NCI-H2171 treated with DMSO at 0.1 percent for 48 hours (cell line): Measurements from ENCODE around the gene SLC46A1.
"Not testable (repeated sequence)": the region's sequence is repeated elsewhere in the genome, so short reads cannot be mapped to it uniquely, and the experiment has no call there.

Experiments used
- DNase-seq: peaks from one replicate; lab custom pipeline; 2025; lab: John Stamatoyannopoulos, UW

SLC46A1 gene

DNA sequence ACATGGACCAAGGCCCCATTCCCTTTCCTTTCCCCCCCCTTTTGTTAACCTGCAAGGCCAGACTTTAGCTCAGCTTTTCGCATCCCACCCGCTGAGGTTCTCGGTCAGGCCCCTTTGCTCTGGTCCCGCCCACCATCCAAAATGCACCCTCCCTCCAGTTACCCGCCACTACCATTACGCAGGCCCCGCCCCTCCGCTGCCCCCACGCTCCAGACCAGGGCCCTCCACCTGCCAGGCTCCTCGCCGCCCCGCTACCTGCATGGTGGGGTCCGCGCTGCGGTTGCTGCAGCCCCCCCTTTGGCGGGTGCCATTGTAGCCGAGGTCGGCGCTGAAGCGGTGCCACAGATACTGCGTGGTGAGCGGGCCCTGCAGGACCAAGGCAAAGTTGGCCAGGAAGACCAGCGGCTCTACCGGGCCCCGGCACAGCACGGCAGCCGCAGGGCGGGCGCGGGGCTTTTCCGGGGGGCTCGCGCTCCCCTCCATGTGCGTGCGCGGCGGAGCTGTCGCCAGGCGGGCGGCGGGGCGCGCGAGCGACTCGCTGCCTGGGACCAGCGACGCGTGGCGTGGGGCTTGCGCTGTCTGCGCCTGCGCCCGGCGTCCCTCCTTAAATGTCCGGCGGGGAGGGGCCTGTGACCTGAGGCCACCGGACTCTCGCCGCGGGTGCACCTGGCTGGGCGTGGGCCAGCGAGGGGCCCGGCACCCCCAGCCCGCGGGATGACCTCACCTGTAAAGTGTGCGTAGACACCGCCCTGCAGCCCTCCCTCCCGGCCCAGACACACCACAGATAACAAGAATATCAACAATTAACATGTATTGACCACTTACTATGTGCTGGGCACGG, at the start of gene SLC46A1:
TSS of gene SLC46A1 (minus strand) at position 581 of the 841 bp plus-strand sequence. CDS start at position 483, 98 bp downstream.
- DNase-seq, result peak; percentile 55

DNA sequence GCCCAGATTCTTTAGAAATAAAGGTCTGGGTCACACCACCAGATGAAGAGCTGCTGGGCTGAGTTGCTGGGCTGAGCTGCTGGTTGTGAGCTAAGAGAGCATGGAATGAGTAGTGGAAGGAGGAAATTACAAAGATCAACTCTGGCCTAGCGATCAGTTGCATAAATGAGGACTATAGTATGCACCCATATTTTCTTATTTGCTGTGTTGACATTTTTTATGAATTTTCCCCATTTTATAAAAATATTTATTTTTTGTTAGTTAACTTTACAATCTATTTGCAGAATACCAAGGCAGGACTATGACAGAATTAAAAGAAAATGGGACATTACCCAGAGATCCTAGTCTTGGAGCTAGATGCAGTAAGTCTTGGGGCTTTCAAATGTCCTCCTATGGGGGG, 43.8 kb upstream of the SLC46A1 start:
- DNase-seq, result no peak

DNA sequence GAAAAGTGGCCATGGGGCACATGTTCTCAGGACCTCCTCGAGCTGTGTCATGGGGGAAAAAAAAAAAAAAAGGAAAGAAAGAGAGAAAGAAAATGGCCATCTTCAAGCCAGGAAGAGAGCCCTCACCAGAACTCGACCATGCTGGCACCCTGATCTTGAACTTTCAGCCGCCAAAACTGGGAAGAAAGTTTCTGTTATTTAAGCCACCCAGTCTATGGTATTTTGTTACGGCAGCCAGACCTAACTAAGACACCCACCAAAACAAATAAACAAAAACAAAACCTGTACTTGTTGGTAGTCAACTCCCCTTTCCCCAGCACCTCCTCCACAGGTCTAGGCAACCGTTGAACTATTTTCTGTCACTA, 41.4 kb upstream of the SLC46A1 start:
- DNase-seq, result no peak

DNA sequence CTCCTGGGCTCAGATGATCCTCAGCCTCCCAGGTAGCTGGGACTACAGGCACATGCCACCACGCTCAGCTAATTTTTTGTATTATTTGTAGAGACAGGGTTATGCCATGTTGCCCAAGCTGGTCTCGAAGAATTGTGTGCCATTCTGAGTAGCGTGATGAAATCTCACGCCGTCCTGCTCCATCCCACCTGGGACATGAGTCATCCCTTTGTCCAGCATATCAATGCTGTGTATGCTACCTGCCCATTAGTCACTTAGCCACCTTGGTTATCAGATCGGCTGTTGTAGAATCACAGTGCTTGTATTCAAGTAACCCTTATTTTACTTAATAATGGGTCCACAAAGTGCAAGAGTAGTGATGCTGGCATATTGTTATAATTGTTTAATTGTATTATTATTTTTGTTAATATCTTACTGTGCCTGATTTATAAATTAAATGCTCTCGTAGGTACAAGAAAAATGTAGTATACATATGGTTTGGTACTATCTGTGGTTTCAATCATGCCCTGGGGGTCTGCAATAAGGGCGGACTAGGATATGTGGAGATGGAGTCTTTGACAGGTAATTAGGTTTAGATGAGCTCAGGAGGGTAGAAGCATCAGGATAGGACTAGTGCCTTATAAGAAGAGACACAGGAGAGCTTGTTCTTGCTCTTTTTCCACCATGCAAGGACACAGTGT, 40.8 kb upstream of the SLC46A1 start:
- no peak for DNase-seq

DNA sequence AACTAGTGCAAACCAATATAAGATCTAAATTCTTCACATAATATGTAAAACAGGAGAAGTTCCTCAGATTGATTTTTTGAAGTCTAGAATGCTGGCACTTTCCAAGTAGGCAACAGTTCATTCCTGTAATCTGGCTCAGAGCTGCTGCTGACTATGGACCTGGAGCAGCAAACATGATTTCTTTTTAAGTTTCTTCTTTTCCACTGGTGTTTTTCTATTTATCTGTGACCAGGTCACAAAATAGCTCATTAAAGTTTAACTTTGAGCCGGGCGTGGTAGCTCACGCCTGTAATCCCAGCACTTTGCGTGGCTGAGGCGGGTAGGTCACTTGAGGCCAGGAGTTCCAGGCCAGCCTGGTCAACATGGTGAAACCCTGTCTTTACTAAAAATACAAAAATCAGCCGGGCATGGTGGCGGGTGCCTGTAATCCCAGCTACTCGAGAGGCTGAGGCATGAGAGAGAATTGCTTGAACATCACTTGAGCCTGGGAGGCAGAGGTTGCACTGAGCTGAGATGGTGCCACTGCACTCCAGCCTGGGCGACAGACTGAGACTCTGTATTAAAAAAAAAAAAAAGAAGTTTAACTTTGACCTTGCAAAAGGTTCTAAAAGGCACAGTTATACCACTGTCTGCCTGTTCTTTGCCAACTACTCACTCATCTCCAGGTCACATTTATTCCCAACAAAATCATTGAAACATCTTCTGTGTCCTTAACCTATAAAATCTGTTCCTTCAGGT, 38.1 kb upstream of the SLC46A1 start:
- DNase-seq, result no peak

DNA sequence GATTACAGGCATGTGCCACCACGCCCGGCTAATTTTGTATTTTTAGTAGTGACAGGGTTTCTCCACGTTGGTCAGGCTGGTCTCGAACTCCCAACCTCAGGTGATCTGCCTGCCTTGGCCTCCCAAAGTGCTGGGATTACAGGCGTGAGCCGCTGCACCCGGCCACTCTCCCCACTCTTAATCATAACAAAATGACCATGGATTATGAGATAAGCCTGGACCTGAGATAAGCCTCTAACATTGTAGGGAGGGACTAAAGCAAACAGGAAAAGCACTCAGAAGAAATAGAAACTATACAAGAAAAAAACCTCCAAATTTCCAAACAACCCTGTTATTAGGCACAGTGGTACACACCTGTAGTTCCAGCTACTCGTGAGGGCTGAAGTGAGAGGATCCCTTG, 28.3 kb upstream of the SLC46A1 start:
- DNase-seq, result not testable (repeated sequence)

DNA sequence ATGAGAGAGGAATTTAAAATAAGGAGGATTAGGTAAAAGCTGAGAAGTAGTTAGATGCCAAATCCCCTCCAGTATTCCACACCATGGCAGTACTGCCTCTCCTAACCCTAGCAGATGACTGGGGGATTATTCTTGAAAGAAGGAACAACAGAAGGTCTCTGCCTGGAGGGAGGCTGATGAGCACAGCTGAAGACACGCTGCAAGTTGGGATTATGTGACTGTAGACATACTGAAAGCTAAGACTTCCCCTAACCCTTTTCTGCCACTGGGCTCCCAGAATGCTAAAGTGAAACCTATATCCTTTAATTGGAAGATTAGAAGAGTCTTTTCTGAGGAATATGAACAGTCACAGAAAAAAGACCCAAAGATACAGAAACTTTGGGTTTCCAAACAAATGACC, 27.7 kb upstream of the SLC46A1 start:
- DNase-seq, result no peak

DNA sequence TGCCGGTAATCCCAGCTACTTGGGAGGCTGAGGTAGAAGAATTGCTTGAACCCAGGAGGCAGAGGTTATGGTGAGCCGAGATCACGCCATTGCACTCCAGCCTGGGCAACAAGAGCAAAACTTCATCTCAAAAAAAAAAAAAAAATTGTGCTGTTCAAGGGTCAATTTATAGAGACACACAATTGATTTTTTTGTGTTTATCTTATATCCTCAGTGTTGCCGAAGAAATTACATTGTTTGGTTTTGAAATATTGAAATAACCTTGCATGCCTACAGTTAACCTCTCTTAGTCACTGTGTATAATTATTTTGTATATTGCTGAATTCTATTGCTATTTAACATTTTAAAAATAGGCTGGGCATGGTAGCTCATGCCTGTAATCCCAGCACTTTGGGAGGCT, 22.0 kb upstream of the SLC46A1 start:
- DNase-seq, result not testable (repeated sequence)

DNA sequence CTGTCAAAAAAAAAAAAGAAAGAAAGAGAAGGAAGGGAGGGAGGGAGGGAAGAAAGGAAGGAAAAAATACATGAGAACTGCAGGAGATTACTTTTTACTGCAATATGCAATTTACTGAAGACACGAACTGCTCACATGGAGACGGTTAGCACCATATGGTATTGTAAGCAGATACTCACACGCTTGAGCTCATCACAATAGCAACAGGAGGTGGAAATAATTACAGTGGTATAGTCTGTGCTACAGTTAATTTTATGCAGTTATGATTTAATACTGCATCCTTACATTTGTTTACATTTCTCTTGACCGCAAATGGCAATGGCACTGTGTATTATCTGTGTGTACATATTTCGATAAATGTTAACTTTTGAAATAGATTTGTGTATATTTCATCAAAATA, 21.4 kb upstream of the SLC46A1 start:
- DNase-seq, result peak; percentile 97

DNA sequence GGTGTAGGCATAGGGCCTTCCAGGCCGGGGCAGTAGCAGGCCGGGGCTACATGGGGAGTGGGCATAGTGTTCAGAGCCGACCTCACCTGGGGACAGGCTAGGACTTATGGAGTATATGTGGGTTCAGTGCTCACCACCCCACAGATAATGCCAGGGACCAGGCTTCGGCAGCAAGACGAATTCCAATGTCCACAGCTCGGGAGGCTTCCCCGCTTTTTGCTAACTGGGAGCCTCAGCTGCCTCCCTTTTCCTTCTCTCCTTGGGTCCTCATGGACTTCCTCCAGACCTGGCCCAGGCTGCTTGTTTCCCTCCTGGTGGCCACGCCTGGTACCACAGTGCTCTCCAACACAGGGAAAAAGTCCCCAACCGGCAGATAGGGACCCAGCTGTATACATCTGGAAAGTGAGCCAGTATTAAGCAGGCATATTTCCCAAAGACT, 20.1 kb upstream of the SLC46A1 start:
- DNase-seq, result no peak

DNA sequence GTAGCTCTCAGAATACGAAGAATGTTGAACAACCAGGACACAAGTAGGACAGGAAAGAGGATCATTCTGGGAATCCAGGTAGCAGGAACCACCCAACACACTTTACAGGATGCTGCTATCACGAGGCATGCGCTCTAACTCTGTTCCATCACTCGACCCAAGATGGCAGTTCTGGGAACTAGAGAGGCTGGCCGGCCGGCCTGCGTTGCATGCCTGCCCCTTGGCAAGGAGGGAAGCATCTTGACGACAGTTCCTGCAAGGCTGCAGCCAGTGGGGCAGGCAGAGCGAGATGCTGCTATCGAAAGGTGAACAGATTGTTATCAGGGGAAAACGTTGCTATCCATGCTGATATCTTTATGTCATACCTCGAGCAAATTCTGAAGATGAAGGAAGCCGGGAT, 19.2 kb upstream of the SLC46A1 start:
- no peak for DNase-seq

DNA sequence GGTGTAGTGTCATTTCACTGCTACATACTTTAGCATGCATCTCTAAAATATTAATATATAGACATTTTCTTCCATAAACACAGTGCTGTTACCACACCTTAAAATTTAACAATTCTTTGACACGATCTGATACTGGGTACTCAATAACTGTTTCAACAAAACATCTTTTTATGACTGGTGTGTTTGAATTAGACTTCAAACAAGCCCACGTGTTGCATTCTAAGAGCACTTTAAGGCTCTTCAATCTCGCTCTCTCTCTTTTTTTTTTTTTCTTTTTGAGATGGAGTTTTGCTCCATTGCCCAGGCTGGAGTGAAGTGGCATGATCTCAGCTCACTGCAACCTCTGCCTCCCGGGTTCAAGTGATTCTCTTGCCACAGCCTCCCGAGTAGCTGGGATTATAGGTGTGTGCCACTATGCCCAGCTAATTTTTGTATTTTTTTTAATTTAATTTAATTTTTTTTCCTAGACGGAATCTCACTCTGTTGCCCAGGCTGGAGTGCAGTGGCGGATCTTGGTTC, 15.8 kb upstream of the SLC46A1 start:
- DNase-seq, result no peak

DNA sequence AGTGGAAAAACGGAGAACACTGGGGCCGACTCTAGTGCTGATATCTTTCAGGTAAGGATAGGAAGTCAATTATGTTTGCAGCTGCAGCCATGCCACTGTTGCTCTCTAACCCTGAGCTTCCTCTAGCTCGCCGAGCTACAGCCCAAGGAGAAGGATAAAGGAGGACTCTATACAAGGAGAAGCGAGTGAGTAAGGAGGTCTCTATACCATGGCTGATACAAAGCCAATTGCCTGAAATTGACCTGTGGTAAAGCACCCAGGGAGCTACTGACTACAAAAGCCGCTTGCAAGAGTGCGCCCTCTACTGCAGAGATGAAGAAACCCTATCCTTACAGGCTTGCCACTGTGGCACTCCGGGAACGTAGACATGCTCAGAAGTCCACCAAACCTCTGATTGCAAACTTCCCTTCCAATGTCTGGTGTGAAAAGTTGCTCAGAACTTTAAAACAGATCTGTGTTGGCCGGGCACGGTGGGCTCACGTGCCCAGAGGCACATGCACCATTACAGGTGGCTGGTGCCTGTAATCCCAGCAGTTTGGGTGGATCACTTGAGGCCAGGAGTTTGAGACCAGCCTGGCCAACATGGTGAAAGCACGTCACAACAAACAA, 10.8 kb upstream of the SLC46A1 start:
- DNase-seq, result peak; percentile 40

DNA sequence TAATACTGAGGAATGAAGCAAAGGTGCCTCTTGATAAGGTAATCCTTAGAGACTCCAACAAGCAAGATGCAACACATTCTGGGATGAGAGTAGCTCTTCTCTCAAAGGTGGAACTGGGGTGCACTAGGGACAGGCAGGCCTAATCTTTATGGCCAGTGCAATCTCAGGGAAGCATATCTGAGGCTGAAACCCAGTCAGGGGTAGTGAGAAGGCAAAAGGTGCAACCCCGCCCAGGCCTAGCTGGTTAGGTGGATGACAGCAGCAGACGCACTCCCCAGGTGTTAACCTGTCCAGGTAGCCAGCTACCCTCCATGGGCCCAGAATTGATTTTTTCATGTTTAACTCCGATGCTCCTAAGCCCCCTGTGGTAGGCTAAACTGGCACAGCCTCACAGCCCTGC, 9.9 kb upstream of the SLC46A1 start:
- no peak for DNase-seq

DNA sequence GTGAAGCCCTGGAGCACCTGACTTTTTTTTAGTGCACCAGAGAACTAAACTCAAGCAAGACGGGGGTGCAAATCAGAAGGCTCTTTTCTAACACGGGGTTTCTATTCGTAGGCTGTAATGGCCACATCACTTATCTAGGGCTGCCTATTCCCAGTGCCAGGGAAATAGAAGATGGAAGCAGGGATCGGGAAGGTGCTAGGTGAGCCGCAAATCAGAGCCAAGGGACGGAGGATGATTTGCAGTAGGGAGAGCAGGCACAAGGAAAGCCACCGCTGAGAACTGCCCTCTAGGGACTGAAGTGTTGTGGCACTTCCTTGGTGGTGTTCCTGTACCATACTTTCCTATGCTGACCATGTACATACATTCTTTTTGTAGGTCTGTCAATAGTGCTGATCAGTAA, 7.8 kb upstream of the SLC46A1 start:
- DNase-seq, result no peak

DNA sequence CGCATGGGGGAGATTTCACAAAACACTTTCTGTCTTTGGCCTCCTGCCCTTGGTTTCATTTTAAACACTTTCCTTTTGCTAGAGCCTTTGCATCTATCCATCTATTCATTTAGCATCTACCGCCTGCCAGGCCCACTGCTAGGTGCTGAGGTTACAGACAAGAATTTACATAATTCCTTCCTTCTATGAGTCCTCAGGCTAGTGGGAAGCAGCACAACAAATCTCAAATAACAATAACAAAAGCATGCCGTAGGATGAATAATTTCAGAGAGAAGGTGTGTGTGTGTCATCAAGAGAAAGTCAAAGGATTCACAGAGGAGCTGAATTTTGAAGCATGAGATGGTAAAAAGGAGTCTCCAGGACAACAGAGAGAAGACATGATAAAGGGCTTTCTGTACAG, 6.1 kb upstream of the SLC46A1 start:
- no peak for DNase-seq

DNA sequence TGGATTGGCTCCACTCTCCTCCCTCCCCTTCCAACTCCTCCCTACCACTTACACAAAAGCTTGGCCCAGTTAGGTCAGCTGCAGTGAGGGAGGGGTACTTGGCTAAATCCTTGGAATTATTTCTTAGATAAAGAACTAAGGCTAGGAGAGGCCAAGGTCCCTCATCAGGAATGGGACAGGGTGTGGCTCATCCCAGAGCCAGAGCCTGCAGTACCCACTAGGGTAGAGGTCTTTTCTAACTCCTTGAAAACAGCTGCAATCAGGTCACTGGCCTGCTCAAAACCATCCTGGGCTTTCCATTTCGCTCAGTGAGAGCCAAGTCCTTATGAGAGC, 1.9 kb upstream of the SLC46A1 start:
- no peak for DNase-seq

DNA sequence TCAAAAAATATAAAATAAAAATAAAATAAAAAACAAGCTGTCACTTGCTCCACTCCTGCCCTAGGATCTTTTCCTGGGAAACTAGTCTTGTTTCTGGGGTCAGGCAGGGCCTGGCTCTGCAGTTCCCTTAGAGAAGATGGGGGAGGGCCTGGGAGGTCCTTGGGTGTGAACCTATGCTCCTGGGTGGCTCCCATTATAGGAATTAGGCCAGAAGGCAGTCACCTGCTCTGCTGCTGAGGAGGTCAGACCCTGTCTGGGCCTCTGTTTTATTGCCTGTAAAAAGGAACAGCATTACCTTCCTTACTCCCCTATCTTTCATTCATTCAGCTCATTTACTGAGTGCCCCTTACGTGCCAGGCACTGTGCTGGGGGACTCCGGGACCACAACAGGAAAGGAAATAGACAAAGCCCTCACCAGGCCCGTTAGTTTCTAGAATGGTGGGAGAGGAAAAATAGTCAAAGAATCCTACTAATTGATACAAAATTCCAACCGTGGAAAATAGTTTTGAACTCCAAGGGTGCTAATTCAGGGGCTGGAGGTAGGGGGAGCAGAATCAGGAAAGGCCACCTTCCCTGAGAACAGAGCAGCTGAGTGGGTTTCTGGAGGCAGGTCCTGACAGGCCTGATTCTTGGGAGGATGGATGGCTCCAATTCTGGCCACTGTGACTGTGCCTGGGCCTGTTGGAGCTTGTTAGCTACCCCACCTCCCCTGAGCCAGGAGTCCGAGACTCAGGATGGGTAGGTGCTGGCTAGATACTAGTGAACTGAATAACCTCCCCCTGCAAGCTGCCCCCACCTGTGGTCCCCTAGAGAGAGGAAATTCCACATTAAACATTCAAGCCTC, 1.3 kb upstream of the SLC46A1 start:
- peak; percentile 82 for DNase-seq

DNA sequence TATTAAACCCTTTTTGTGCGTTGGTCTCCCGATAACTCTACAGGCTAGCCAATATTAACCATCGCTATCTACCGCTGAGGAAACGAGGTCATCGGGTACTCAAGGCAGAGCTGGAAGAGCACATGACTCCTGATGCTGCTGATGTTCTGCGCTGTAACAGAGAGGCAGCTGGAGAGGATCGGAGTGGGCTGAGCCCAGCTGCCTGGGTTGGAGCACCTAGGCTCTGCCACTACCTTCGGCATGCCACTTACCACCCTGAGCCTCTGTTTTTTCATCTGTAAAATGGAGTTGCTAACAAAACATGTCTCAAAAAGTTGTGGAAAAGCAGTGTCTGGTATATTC, 432 bp upstream of the SLC46A1 start:
- DNase-seq, result peak; percentile 77

DNA sequence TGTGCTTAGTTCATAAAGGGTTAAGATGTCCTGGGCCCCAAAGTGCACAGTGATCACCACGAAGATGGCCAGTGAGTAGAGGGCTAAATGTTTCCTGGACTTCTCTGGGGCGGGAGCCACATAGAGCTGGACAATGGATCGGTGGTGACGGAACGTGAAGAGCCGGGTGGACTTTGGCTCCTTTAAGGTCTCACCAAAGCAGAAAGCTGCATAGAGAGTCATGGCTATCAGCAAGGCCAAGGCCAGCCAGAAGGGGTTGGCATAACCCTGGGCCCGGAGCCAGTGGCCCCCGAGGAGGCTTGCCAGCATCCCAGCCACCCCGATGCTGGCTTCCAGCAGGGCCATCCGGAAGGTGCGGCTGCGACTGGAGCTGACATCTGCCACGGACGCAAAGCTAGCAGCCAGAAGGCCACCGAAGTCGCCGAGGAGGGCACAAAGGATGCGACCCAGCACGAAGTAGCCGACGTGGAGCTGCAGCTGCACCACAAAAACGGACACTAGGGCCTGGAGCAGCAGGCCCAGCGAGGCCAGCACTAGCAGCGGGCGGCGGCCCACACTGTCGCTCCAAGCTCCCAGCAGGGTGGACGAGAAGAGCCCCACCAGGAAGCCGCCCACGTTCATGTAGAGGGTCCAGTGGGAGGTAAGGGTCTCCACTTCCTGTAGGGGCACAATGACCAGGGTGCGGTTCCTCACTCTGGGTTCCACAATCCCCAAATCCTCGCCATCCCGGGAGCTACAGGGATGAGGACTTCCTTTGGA, 1.0 kb downstream of the SLC46A1 start:
- DNase-seq, result no peak

DNA sequence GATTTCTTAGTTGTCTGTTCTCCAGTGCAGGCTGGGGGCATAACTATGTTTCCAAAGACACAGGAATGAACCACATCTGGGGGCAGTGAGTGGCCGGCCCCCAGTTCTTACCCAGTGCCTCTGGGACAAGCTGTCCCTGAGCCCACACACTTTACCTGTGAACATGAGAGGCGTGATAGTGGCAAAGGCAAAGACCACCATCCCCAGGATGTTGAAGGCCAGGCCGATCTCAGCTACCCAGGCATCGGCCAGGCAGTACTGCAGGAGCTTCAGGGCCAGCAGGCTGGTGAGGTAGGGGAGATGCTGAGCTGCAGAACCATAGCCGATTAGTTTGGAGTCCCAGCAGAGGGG, 1.6 kb downstream of the SLC46A1 start:
- DNase-seq, result no peak
